ENCODE data around the gene SBNO2.

SBNO2 gene

GRCh38 chr19:1171755-1172352 is 2.2 kb downstream of the SBNO2 start:
- no peaks in the 10 kb centered on the region for H3F3A ChIP-seq (ENCODE audit: insufficient read depth, low read length)
- H3K36me3 ChIP-seq (replicated peaks; ENCODE audit: insufficient read depth, low read length), result no peaks in the 10 kb centered on the region
- TF ChIP-seq EZH2phosphoT487 (IDR thresholded peaks at IDR 0.05; ENCODE audit: low read length) (no peak), CTCF (IDR thresholded peaks at IDR 0.05; ENCODE audit: low read length) (no peak), EZH2 (optimal IDR thresholded peaks at IDR 0.05; ENCODE audit: low read depth, low read length) (no peak)
- H3K9me2 ChIP-seq (replicated peaks; ENCODE audit: insufficient read depth, low read length), result no peaks in the 10 kb centered on the region
- no peaks in the 10 kb centered on the region for H3K4me1 ChIP-seq (ENCODE audit: low read length)
- H2AFZ ChIP-seq (ENCODE audit: low read length), result no peak overlapping the region
- H3K27me3 ChIP-seq (replicated peaks; ENCODE audit: insufficient read depth, low read length), result no peaks in the 10 kb centered on the region
- H3K9ac ChIP-seq (ENCODE audit: low read length), result no peak overlapping the region
- H3K9me3 ChIP-seq (replicated peaks; ENCODE audit: insufficient read depth, low read length), result no peaks in the 10 kb centered on the region
- H4K20me1 ChIP-seq (ENCODE audit: insufficient read depth, low read length), result no peaks in the 10 kb centered on the region
- no peak overlapping the region for H3K27ac ChIP-seq (ENCODE audit: low read length)
- H3K4me2 ChIP-seq (ENCODE audit: low read depth, low read length), result no peak overlapping the region
- H3K79me2 ChIP-seq (ENCODE audit: low read length), result peaks cover 69% of the 10 kb centered on the region
- H3K4me3 ChIP-seq (ENCODE audit: low read length), result no peak overlapping the region
- DNase-seq, result peak; percentile 5

- H3K9ac ChIP-seq (ENCODE audit: low read length), result no peak overlapping the region
- no peaks in the 10 kb centered on the region for H4K20me1 ChIP-seq (ENCODE audit: insufficient read depth, low read length)
- H3K4me3 ChIP-seq (ENCODE audit: low read length), result no peak overlapping the region
- H3K4me2 ChIP-seq (ENCODE audit: low read depth, low read length), result no peak overlapping the region
- TF ChIP-seq EZH2phosphoT487 (IDR thresholded peaks at IDR 0.05; ENCODE audit: low read length) (no peak), EZH2 (optimal IDR thresholded peaks at IDR 0.05; ENCODE audit: low read depth, low read length) (no peak), CTCF (IDR thresholded peaks at IDR 0.05; ENCODE audit: low read length) (no peak)
- H3K27ac ChIP-seq (ENCODE audit: low read length), result no peak overlapping the region
- H3K27me3 ChIP-seq (replicated peaks; ENCODE audit: insufficient read depth, low read length), result no peaks in the 10 kb centered on the region
- H2AFZ ChIP-seq (ENCODE audit: low read length), result no peak overlapping the region
- no peaks in the 10 kb centered on the region for H3K4me1 ChIP-seq (ENCODE audit: low read length)
- no peaks in the 10 kb centered on the region for H3F3A ChIP-seq (ENCODE audit: insufficient read depth, low read length)
- peaks cover 76% of the 10 kb centered on the region for H3K79me2 ChIP-seq (ENCODE audit: low read length)
- H3K9me2 ChIP-seq (replicated peaks; ENCODE audit: insufficient read depth, low read length), result no peaks in the 10 kb centered on the region
- no peaks in the 10 kb centered on the region for H3K36me3 ChIP-seq (replicated peaks; ENCODE audit: insufficient read depth, low read length)
- DNase-seq, result no peak
- H3K9me3 ChIP-seq (replicated peaks; ENCODE audit: insufficient read depth, low read length), result no peaks in the 10 kb centered on the region
Observed at GRCh38 chr19:1170938-1171754, 2.9 kb downstream of the SBNO2 start.

- Histone ChIP-seq H3K4me2 (ENCODE audit: low read depth, low read length) (no peak overlapping the region), H3K79me2 (ENCODE audit: low read length) (peaks cover 83% of the 10 kb centered on the region), H3K9ac (ENCODE audit: low read length) (no peak overlapping the region), H3K4me1 (ENCODE audit: low read length) (no peaks in the 10 kb centered on the region), H3K36me3 (replicated peaks; ENCODE audit: insufficient read depth, low read length) (no peaks in the 10 kb centered on the region), H4K20me1 (ENCODE audit: insufficient read depth, low read length) (no peaks in the 10 kb centered on the region), H3K27me3 (replicated peaks; ENCODE audit: insufficient read depth, low read length) (no peaks in the 10 kb centered on the region), H3K9me2 (replicated peaks; ENCODE audit: insufficient read depth, low read length) (no peaks in the 10 kb centered on the region), H3K9me3 (replicated peaks; ENCODE audit: insufficient read depth, low read length) (no peaks in the 10 kb centered on the region), H2AFZ (ENCODE audit: low read length) (no peak overlapping the region), H3K4me3 (ENCODE audit: low read length) (no peak overlapping the region), H3F3A (ENCODE audit: insufficient read depth, low read length) (no peaks in the 10 kb centered on the region), H3K27ac (ENCODE audit: low read length) (no peak overlapping the region)
- TF ChIP-seq EZH2 (optimal IDR thresholded peaks at IDR 0.05; ENCODE audit: low read depth, low read length) (no peak), EZH2phosphoT487 (IDR thresholded peaks at IDR 0.05; ENCODE audit: low read length) (no peak), CTCF (IDR thresholded peaks at IDR 0.05; ENCODE audit: low read length) (no peak)
- DNase-seq, result peak; percentile 5
Observed at GRCh38 chr19:1169921-1170885, 3.9 kb downstream of the SBNO2 start.
